ENCODE measurements around the gene KCNB1.

Gene KCNB1

DNA sequence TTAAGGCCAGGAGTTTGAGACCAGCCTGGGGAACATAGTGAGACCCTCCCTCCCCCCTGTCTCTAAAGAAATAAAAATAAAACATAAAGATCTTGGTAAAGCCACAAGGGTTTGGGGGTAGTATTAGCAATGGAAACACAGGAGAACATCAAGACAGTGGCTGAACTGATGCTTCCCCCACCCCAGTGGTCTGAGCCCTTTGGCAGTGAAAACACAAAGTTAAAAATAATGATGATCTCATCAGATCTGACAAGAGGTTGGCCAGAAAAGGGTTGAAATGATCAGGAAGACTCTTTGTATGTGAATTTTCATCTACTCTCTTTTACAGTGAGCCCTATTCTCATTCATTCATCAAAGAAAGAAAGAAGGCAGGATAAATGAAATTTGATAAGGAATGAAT is 93.7 kb downstream of the KCNB1 start:
- no peak for DNase-seq (ENCODE audit: low read depth in 3 of 3)

- DNase-seq (ENCODE audit: low read depth in 3 of 3) = no peak
These were observed 94.9 kb downstream of the KCNB1 start for GRCh38 chr20:49387581-49387939.

DNA sequence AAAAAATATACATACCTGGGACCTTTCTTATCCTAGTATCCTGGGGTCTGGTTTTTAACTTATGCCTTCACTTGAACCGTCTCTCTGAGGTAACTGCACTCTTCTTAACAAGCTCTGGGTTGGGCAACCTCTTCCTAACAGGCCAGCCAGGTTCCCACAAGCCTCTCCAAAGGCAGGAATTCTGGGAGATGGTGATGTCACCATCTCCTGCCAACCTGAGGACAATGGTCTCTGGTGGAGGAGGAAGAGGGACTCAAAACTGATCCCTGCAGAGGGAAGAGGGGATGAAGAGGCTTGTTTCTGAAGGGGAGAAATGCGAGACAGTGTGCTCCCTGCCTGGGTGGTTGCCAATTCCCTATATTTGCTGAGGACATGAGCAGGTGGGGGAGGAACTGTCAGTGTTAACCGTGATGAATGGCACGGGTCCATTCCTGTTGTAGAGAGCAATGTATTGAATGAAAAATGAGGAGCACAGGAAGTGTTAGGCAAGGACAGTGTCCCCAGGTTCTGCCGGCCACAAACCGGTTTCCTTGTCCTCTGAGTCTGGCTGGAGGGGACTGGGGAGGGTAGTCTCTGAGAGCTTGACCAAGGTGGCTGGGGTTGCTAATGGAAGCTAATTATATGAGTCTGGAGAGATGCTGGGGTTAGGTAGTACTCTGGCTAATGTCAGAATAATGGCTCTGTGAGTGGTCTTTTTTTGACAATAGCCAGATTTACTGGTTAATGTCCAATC is 95.5 kb downstream of the KCNB1 start:
- DNase-seq (ENCODE audit: low read depth in 3 of 3) = no peak

- DNase-seq (ENCODE audit: low read depth in 3 of 3) = no peak
These were observed 97.0 kb downstream of the KCNB1 start for GRCh38 chr20:49385465-49385864.

DNA sequence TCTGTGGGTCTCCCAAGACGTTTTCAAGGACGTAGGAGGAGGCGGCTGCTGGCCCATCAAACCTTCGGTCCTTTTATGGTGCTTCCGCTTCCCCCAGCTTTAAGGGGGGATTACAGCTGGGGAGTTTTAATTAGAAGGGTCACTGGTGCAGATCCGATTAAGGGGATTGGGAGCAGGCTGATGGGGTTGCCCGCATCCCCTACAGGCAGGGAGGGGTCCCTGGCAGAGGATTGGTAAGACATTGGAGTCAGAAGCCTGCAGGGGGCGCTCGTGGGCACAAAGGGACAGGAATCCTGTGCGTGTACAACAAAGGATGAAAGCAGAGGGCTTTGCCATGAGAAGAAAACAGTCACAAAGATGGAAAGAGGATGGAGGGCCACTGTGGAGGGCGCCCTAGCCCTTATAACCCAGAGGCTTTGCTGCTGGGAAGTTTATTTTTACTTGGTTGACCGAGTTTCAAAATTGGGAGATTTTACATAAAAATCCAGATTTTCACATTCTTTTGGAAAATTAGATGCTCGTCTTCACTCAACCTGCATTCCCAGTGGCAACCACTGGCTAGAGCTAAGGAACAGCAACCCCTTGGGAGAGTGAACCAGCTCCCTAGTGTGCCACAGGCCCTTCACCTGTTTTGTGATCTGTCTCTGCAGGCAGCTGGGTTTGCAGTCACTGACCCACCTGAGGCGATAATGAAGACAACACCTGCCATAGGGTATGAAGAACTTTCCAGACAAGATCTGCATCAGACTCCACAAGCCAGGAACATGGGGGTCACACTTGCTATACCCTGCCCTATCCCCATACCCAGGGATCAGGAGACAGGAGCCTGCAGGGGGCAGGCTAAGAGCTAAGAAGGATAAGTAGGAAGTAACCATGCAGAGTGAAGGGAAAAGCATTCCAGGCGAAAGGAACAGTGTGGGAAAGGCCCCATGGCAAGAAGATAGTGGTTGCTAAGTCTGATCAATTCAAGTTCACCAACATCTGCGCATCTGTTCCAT is 97.7 kb downstream of the KCNB1 start:
- DNase-seq (ENCODE audit: low read depth in 3 of 3) = peak; percentile 18 to 71 (median 37)

GRCh38 chr20:49381558-49382493 is 100.6 kb downstream of the KCNB1 start:
- no peak for DNase-seq (ENCODE audit: low read depth in 3 of 3)

DNA sequence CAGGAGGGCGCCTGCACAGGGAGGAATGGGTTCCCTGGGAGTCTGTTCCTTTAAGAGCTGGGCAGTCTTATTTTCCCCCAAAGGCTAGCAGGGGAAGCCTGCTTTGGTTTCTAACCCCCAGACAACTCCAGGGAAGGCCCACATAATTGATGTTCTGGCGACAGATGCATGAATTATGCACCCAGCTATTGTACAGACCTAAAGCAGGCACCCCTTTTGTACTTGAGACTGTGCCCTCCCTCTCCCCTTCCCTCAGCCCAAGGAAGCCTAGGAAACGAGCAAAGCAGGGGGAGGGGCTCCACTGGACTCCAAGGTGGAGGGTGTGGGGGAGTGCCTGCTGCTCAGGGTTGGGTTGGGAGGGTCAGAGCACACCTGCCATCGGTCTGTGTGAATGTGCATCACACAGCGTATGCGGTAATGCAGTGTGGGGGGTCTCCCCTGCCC is 102.1 kb downstream of the KCNB1 start:
- DNase-seq (ENCODE audit: low read depth in 3 of 3) = no peak

- DNase-seq (ENCODE audit: low read depth in 3 of 3) = no peak
These were observed 103.1 kb downstream of the KCNB1 start for GRCh38 chr20:49379338-49379737.

DNA sequence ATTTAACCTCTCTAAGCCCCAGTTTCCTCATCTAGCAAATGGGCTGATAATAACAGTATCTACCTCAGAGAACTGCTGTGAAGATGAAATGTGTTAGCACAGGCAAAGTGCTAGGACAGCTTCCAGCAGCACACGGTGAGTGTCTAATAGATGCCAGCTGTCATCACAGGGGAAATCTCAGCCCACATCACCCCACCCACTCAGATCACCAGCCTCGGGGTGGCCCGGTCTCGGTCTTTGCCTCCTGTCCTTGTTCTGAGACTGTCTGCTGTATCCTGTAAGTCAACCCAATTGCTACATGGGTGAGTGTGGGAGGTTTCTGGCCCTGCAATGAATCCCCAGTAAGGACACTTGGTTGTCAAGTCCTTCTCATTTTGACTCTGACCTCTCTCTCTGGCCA is 105.1 kb downstream of the KCNB1 start:
- no peak for DNase-seq (ENCODE audit: low read depth in 3 of 3)

DNA sequence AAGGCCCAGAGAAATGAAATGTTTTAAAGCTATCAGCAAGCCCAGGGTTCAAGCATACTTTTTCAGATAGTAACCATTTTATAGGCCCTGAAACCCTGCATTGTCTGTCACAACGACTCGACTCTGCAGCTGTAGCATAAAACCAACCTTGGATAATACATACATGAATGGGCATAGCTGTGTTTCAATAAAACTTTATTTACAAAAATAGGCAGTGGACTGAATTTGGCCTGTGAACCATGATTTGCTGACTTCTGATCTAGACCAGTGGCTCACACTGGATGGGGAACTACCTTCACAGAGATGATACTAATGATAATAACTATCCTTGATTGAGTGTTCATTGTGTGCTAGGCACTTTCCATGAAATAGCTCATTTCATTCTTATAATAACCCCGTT is 107.3 kb downstream of the KCNB1 start:
- DNase-seq (ENCODE audit: low read depth in 3 of 3) = no peak

- DNase-seq (ENCODE audit: low read depth in 3 of 3) = no peak
These were observed 110.3 kb downstream of the KCNB1 start for GRCh38 chr20:49372095-49372734.

DNA sequence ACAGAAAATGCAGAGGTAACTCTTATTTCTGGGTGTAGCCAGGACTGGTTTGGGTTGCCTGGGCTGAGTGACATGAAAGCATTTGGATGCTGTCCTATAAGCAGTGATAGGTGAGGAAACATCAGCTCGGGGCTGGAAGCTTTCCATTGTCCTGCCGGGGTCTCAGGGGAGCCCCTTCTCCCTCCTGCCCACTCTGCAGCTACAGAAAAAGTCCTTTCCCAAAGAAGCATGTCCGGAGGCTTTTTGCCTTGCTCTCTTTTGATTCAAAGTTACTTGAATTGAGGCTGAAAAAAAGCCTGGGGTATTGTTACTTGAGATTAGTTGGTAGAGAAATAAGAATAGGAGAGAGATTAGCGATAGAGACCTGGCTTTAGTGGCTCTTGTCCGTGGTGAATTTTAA is 113.9 kb downstream of the KCNB1 start:
- DNase-seq (ENCODE audit: low read depth in 3 of 3) = no peak

DNA sequence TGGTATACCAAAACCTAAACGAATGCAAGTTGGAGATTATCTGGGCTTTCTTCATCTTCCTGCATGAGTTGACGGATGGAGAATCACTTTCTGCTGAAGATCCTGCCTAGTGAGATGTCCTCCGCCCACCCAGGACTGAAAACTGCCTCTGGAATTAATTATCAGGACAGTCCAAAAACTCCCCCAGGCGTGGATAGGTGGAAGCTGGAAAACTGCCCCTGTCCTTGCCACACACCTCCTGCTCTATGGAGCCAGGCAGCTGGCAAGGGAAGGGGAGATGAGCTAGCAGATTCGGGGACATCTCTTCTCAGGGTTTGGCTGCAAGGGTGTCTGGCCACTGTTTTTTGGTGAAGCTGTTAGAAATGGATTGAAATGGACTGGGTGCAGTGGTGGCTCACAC is 115.4 kb downstream of the KCNB1 start:
- DNase-seq (ENCODE audit: low read depth in 3 of 3) = no peak

DNA sequence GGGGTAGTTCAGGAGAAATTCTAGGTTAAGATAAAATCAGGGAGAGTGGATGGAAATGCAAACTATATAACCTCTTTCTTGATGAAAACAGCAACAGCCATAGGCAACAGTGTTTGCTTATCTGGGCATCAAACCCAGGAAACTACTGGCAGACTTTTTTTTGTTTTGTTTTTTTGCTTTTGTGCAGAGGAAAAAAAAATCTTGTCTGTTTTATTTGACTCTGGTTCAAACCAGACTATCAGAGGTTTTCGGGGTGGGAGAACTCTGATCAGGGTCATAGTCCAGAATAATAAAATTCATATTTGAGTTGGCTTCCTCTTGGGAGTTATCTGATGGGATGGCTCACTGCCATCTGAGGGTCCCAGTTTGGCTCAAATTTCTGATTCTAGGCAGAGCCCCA is 115.8 kb downstream of the KCNB1 start:
- DNase-seq (ENCODE audit: low read depth in 3 of 3) = no peak

- DNase-seq (ENCODE audit: low read depth in 3 of 3) = no peak
These were observed 120.4 kb downstream of the KCNB1 start for GRCh38 chr20:49361862-49362660.

DNA sequence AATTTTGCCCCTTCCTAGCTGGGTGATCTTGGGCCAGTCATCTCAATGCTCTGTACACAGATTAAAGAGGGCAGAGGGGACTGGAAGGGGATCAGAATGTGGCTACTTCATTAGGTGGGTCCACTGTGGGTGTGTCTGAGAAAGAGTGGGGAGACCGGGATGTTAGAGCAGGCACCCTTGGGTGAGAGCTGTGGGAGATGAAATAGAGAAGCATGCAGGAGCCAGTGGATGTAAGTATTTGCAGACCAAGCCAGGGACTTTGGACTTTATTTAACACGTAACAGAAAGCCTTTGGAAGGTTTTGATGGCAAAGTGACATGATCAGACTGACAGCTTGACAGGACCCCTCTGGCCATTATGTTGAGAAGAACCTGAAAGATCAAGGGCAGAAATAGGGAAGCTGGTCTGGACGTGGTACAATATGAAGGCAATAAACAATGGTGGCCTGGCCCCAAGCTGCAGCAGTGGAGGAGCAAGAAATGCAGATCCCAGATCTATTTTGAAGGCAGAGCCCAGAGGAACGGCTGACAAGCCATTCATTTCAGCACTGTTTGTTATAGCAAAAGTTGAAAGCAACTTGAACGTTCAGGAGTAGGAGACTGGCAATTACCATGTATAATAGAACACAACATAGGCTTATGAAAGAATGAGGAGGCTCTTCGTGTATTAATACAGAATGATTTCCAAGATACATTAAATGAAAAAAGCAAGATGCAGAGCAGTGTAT is 122.1 kb downstream of the KCNB1 start:
- no peak for DNase-seq (ENCODE audit: low read depth in 3 of 3)

DNA sequence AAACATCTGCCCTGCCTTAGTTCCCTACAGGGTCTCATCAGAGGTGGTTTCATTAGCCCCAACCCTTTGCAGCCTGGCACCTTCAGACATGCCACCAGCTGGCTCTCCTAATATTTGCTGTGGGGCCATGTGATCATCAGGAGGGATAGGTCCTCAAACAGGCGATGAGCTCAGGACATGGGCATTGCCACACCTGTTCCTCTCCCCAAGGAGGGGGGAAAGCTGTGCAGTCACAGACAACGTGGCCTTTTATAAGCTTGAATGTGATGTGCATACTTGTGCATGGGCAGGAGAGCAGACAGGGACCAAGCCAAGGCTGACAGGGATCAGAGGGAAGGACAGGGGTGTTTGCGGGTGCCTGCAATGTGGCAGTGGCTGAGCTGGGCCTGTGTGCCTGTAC is 125.8 kb downstream of the KCNB1 start:
- no peak for DNase-seq (ENCODE audit: low read depth in 3 of 3)

DNA sequence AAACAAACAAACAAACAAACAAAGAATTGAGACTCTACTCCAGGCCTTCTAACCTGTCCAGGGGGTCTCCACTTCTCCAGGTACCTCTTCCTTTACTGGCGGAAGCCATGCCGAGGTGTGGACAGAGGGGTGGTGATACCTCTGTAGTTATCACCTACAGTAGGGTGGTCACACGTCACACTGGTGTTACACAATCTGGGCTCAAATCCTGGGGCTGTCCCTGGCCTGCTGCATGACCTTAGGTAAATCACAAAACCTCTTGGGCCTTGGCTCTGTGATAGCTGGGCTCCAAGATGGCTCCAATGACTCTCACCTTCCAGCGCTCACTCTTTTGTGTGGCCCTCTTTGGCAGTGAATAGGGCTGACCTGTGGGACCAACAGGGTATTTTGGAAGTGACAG is 127.8 kb downstream of the KCNB1 start:
- no peak for DNase-seq (ENCODE audit: low read depth in 3 of 3)

- DNase-seq (ENCODE audit: low read depth in 3 of 3) = no peak
These were observed 129.1 kb downstream of the KCNB1 start for GRCh38 chr20:49353348-49353747.

DNA sequence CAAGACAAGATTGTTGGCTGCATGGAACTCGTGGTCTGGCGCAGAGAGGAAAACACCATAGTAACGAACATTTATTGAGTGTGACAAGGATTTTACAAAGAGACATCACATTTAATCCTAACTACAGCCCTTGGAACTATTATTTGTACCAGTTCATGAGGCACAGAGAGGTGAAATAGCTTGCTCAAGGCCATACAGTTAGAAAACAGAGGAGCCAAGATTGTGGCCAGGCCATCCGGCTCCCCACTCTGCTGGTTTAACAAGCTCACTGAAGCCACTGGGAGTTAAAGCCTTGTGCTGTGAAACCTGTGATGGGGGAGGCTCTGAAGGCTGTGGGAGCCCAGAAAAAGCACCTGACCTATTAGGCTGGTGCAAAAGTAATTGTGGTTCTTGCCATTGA is 129.7 kb downstream of the KCNB1 start:
- DNase-seq (ENCODE audit: low read depth in 3 of 3) = no peak
